Stimulated activated CD8-positive, alpha-beta memory T cell treated with anti-CD3 and anti-CD28 coated beads, Interleukin-12 subunit alpha, Interleukin-12 subunit beta, amount 100 ng/mL, for 1 hour (primary cell): ENCODE results near the gene GM2A.
"Not testable (repeated sequence)": the region's sequence is repeated elsewhere in the genome, so short reads cannot be mapped to it uniquely, and the experiment has no call there.

Source experiments
- DNase-seq: peaks from one replicate; pipeline ENCODE4 v3.0.0-alpha.2; 2020; ENCODE audit warnings: low read depth

The GM2A gene

GRCh38 chr5:151228986-151229385 is 24.0 kb upstream of the GM2A start:
- DNase-seq = no peak

- DNase-seq = no peak
These were observed 22.8 kb upstream of the GM2A start for GRCh38 chr5:151230048-151230680.

- no peak for DNase-seq
These were observed 21.6 kb upstream of the GM2A start for GRCh38 chr5:151231359-151231758.

- DNase-seq = no peak
These were observed 19.3 kb upstream of the GM2A start for GRCh38 chr5:151233616-151234085.

- no peak for DNase-seq
These were observed 18.3 kb upstream of the GM2A start for GRCh38 chr5:151234476-151235238.

- not testable (repeated sequence) for DNase-seq
These were observed 17.8 kb upstream of the GM2A start for GRCh38 chr5:151235239-151235571.

GRCh38 chr5:151236888-151237287 is 16.1 kb upstream of the GM2A start:
- DNase-seq = no peak

- DNase-seq = no peak
These were observed 15.3 kb upstream of the GM2A start for GRCh38 chr5:151237685-151238084.

GRCh38 chr5:151238303-151238741 is 14.7 kb upstream of the GM2A start:
- DNase-seq = no peak

GRCh38 chr5:151239237-151239861 is 13.6 kb upstream of the GM2A start:
- no peak for DNase-seq

GRCh38 chr5:151240268-151240835 is 12.6 kb upstream of the GM2A start:
- DNase-seq = not testable (repeated sequence)

GRCh38 chr5:151240924-151241635 is 11.9 kb upstream of the GM2A start:
- no peak for DNase-seq

GRCh38 chr5:151243127-151243526 is 9.9 kb upstream of the GM2A start:
- DNase-seq = no peak

GRCh38 chr5:151243564-151243963 is 9.4 kb upstream of the GM2A start:
- DNase-seq = no peak

- no peak for DNase-seq
These were observed 8.8 kb upstream of the GM2A start for GRCh38 chr5:151244206-151244605.

GRCh38 chr5:151245680-151246219 is 7.2 kb upstream of the GM2A start:
- DNase-seq = no peak

GRCh38 chr5:151248651-151249050 is 4.3 kb upstream of the GM2A start:
- no peak for DNase-seq

- no peak for DNase-seq
These were observed 3.7 kb upstream of the GM2A start for GRCh38 chr5:151249281-151249680.

- no peak for DNase-seq
These were observed 2.5 kb upstream of the GM2A start for GRCh38 chr5:151250346-151251000.

- no peak for DNase-seq
These were observed 1.9 kb upstream of the GM2A start for GRCh38 chr5:151251001-151251551.

- DNase-seq = no peak
These were observed 1.4 kb upstream of the GM2A start for GRCh38 chr5:151251621-151252020.
